Ascending aorta (tissue), 2 donors: ENCODE measurements around the gene LIPF. TPM values are rescaled to one million over a fixed set of nuclear protein-coding genes. Genes with fewer than 3 reads are reported as not detected.

ENCODE experiments used
- DNase-seq, 2 donors: peaks; one replicate each; pipeline ENCODE4 v3.0.0-alpha.2; 2019; ENCODE audit warnings: low spot score in 2 of 2
- H3K27ac ChIP-seq, 2 donors: fragments of 200-600 bp; sonication (generic); one replicate each; pipeline ENCODE4 v1.5.1; 2016 to 2017; ENCODE audit warnings: mild to moderate bottlenecking in 1 of 2
- H3K27me3 ChIP-seq: fragments of 200-600 bp; sonication (generic); one replicate; pipeline ENCODE4 v1.5.1; 2017
- H3K36me3 ChIP-seq, 2 donors: fragments of 200-600 bp; sonication (generic); one replicate each; pipeline ENCODE4 v1.5.1; 2016
- H3K4me1 ChIP-seq, 2 donors: fragments of 200-600 bp; sonication (generic); one replicate each; pipeline ENCODE4 v1.5.1; 2016 to 2017; ENCODE audit warnings: mild to moderate bottlenecking in 1 of 2
- H3K4me3 ChIP-seq, 2 donors: fragments of 200-600 bp; sonication (generic); one replicate each; pipeline ENCODE4 v1.5.1; 2016 to 2017; ENCODE audit warnings: mild to moderate bottlenecking in 1 of 2
- H3K9me3 ChIP-seq, 2 donors: fragments of 200-600 bp; sonication (generic); one replicate each; pipeline ENCODE4 v1.5.1; 2016
- intact Hi-C: fragments of 100-400 bp; cut with DNase I; formaldehyde crosslinking; loops from one replicate; pipeline ENCODE4 v1.15.1; 2023
- total RNA-seq: library from RNA; depleted of rRNA; stranded (reverse); fragments of >200 nt; gene quantifications from one replicate; pipeline ENCODE4 v1.1.0, GENCODE V29; 2016
- TF ChIP-seq, protein P1 (sequence below), 3 experiments: fragments of 200-600 bp in 2 of 3; fragments of 450-650 bp in 1 of 3; sonication (generic) in 2 of 3; IDR thresholded peaks; one replicate each; pipeline ENCODE4 v1.5.1; 2016 to 2019; ENCODE audit warnings: antibody characterized with exemption in 3 of 3, mild to moderate bottlenecking in 1 of 3, moderate library complexity in 1 of 3

LIPF gene
- total RNA-seq, 1 donor from 2014 or later: 7.1 TPM

GRCh38 chr10:88651101-88651551 is 13.1 kb upstream of the LIPF start:
- Histone ChIP-seq H3K27me3 (no peaks in the 10 kb centered on the region), H3K4me3 (no peak overlapping the region), H3K27ac (no peak overlapping the region), H3K4me1 (no peaks in the 10 kb centered on the region), H3K9me3 (no peaks in the 10 kb centered on the region), H3K36me3 (no peaks in the 10 kb centered on the region)
- no peak for DNase-seq
- TF ChIP-seq, protein P1, sequence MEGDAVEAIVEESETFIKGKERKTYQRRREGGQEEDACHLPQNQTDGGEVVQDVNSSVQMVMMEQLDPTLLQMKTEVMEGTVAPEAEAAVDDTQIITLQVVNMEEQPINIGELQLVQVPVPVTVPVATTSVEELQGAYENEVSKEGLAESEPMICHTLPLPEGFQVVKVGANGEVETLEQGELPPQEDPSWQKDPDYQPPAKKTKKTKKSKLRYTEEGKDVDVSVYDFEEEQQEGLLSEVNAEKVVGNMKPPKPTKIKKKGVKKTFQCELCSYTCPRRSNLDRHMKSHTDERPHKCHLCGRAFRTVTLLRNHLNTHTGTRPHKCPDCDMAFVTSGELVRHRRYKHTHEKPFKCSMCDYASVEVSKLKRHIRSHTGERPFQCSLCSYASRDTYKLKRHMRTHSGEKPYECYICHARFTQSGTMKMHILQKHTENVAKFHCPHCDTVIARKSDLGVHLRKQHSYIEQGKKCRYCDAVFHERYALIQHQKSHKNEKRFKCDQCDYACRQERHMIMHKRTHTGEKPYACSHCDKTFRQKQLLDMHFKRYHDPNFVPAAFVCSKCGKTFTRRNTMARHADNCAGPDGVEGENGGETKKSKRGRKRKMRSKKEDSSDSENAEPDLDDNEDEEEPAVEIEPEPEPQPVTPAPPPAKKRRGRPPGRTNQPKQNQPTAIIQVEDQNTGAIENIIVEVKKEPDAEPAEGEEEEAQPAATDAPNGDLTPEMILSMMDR (IDR thresholded peaks at IDR 0.05): no peak
- intact Hi-C loops: no loop called here

DNA sequence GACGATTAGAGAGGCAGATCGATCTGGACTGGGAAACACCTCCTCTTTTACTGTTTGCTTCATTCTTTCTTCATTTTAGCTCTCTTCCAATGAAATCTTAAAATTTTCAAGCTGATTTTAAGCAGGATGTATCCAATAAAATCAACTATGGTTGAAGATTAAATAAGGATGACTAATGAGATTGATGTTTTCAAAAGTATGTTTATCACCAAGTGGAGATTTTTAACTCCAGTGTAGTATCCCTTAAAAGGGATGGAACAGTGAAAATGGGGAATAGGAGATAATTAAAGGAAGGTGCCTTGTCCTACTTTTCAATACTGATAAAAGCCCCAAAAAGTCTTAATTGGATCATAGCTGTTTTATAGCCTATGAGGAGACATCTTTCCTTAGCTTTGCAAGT is 11.6 kb upstream of the LIPF start:
- Histone ChIP-seq H3K4me3 (no peak overlapping the region), H3K36me3 (no peaks in the 10 kb centered on the region), H3K27me3 (no peaks in the 10 kb centered on the region), H3K9me3 (no peaks in the 10 kb centered on the region), H3K4me1 (no peaks in the 10 kb centered on the region), H3K27ac (no peak overlapping the region)
- DNase-seq: no peak
- intact Hi-C loops: no loop called here
- TF ChIP-seq, protein P1 (IDR thresholded peaks at IDR 0.05): no peak

- no peak overlapping the region for H3K4me3 ChIP-seq
- H3K27me3 ChIP-seq: no peaks in the 10 kb centered on the region
- no peaks in the 10 kb centered on the region for H3K4me1 ChIP-seq
- no peaks in the 10 kb centered on the region for H3K36me3 ChIP-seq
- intact Hi-C loops: no loop called here
- no peaks in the 10 kb centered on the region for H3K9me3 ChIP-seq
- H3K27ac ChIP-seq: no peak overlapping the region
- DNase-seq: no peak
- TF ChIP-seq, protein P1 (IDR thresholded peaks at IDR 0.05): no peak
Observed at GRCh38 chr10:88657901-88658300, 6.3 kb upstream of the LIPF start.

- no peak overlapping the region for H3K27ac ChIP-seq
Observed at GRCh38 chr10:88659725-88660597, 4.3 kb upstream of the LIPF start.

DNA sequence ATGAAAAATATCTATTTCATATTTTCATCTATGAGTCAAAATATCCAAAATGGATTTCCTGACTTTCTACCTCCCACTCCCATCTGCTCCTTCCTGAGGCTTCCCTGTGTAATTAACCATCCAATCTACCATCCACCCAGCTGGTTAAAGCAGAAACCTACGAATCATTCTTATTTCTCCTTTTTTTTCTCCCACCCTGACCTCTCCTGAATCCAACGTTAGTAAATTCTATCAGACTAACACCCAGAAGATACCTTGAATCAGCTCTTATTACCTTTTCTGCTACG is 3.7 kb upstream of the LIPF start:
- Histone ChIP-seq H3K27ac (no peak overlapping the region), H3K4me1 (no peaks in the 10 kb centered on the region), H3K27me3 (no peaks in the 10 kb centered on the region), H3K4me3 (no peak overlapping the region), H3K9me3 (no peaks in the 10 kb centered on the region), H3K36me3 (no peaks in the 10 kb centered on the region)
- DNase-seq: no peak
- TF ChIP-seq, protein P1 (IDR thresholded peaks at IDR 0.05): no peak
- intact Hi-C loops: no loop called here

More at GRCh38 chr10:88659725-88660597, 4.3 kb upstream of the LIPF start:
- no peaks in the 10 kb centered on the region for H3K4me1 ChIP-seq
- no peaks in the 10 kb centered on the region for H3K36me3 ChIP-seq
- no peak overlapping the region for H3K4me3 ChIP-seq
- TF ChIP-seq, protein P1 (IDR thresholded peaks at IDR 0.05): no peak
- no peaks in the 10 kb centered on the region for H3K9me3 ChIP-seq
- no peak for DNase-seq
- no peaks in the 10 kb centered on the region for H3K27me3 ChIP-seq
- intact Hi-C loops: no loop called here
